SU-DHL-6 (cell line): ENCODE measurements around the gene MEIS1.

Source experiments
- EZH2phosphoT487 ChIP-seq: fragments of 200-600 bp; sonication (generic), shearing (Covaris generic); conservative IDR thresholded peaks from 2 replicates; pipeline ENCODE4 v1.6.1; 2018; ENCODE audit warnings: mild to moderate bottlenecking, antibody characterized with exemption, low read length, moderate library complexity, mixed read lengths
- TF ChIP-seq, protein P1 (sequence below): fragments of 200-600 bp; sonication (generic); IDR thresholded peaks from one replicate; pipeline ENCODE4 v1.5.1; 2017; ENCODE audit warnings: antibody characterized with exemption, mild to moderate bottlenecking, low read length, moderate library complexity; ENCODE audit not compliant: insufficient read depth, poor library complexity, severe bottlenecking

DNA sequence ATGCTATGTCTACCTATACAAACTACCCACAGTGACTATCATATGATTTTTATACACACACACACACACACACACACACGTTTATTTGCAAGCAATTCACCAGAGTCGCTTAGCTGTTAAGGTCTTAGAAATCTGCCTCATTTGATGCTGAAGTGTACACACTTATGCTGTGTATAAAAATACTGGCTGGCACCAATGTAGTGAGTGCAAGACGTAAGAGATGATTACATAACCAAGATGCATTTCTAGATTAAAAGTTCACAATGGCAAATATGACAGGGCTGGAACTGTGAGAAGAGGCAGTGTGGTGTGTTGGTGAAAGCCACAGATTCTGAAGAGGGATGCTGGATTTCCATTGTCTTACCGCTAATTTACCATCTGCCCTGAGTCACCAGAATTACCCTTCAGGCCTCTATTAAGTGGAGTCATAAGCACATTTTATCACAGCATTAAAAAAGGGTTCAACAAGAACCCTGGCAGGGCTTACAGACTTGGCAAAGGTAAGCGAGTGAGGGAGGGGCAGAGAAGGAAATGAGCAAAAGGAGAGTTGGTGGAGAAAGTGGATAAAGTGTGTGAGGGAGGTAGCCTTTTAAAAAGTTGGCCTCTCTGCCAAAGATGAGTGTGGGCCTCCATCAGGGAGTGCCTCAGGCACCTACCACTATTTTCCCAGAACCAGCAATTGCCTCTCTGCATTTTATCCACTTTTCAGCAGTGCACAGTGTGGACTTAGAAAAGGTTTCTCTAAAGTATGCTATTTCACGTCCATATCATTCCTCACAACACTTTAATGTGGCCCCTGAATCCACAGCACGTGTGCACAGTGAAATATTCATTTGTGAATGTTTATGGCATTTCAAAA, 21.5 kb downstream of the MEIS1 start:
- TF ChIP-seq, protein P1, sequence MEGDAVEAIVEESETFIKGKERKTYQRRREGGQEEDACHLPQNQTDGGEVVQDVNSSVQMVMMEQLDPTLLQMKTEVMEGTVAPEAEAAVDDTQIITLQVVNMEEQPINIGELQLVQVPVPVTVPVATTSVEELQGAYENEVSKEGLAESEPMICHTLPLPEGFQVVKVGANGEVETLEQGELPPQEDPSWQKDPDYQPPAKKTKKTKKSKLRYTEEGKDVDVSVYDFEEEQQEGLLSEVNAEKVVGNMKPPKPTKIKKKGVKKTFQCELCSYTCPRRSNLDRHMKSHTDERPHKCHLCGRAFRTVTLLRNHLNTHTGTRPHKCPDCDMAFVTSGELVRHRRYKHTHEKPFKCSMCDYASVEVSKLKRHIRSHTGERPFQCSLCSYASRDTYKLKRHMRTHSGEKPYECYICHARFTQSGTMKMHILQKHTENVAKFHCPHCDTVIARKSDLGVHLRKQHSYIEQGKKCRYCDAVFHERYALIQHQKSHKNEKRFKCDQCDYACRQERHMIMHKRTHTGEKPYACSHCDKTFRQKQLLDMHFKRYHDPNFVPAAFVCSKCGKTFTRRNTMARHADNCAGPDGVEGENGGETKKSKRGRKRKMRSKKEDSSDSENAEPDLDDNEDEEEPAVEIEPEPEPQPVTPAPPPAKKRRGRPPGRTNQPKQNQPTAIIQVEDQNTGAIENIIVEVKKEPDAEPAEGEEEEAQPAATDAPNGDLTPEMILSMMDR, result no peak
- TF ChIP-seq EZH2phosphoT487, result no peak
